GM12801 (cell line): ENCODE data around the gene PNMT.

Experiments used
- TF ChIP-seq, protein P1 (sequence below): IDR thresholded peaks from one replicate; pipeline ENCODE4 v1.5.1; 2011; ENCODE audit warnings: control low read depth; ENCODE audit not compliant: insufficient read length; ENCODE audit errors: extremely low read depth

The PNMT gene

DNA sequence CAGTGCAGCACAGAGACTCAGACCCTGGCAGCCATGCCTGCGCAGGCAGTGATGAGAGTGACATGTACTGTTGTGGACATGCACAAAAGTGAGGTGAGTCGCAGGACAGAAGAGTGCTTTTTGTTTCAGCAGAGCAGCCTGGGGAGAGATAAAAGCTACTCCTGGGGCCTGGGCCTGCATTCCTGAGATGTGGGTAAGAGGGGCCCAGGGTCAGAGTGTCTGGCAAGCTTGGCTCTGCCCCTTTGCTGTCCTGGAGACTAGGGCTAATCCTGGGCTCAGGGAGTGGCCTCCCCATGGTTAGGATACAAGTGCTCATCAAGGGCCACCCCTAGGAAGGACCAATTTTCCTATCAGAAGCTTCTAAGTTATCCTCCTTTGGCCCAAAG, 26.8 kb downstream of the PNMT start:
- TF ChIP-seq, protein P1, sequence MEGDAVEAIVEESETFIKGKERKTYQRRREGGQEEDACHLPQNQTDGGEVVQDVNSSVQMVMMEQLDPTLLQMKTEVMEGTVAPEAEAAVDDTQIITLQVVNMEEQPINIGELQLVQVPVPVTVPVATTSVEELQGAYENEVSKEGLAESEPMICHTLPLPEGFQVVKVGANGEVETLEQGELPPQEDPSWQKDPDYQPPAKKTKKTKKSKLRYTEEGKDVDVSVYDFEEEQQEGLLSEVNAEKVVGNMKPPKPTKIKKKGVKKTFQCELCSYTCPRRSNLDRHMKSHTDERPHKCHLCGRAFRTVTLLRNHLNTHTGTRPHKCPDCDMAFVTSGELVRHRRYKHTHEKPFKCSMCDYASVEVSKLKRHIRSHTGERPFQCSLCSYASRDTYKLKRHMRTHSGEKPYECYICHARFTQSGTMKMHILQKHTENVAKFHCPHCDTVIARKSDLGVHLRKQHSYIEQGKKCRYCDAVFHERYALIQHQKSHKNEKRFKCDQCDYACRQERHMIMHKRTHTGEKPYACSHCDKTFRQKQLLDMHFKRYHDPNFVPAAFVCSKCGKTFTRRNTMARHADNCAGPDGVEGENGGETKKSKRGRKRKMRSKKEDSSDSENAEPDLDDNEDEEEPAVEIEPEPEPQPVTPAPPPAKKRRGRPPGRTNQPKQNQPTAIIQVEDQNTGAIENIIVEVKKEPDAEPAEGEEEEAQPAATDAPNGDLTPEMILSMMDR = no peak

DNA sequence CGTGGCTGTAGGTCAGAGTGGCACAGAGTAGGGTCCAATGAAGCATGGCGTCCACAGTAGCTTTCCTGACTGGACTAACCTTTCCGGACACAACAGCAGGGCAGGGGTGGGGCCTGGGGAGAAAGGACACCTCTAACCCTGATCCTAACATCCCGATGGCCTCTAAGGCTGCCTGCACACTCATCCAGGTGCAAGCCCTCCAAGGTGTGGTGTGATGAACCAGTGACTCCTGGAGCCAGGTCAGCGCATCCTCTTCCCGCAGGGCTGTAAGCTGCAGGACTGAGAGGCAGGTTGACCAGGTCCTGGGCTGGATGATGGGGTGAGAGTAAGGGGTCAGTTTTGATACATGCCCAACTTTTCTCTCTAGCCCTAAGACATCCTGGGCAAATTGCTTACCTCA, 28.5 kb downstream of the PNMT start:
- TF ChIP-seq, protein P1 = no peak

DNA sequence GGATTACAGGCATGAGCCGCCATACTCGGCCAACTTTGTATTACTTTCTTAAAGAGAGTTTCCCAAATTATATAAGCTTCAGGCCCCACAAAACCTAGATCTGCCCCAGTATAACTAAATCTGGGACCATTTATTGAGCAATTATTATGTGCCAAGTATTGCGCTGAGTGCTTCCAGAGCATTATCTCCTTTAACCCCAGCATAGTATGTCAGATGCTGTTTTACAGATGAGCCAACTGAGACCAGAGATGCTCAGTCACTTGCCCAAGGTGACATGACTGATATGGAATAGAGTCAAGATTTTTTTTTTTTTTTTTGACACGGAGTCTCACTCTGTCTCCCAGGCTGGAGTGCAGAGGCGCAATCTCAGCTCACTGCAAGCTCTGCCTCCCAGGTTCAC, 29.7 kb downstream of the PNMT start:
- TF ChIP-seq, protein P1 = no peak

DNA sequence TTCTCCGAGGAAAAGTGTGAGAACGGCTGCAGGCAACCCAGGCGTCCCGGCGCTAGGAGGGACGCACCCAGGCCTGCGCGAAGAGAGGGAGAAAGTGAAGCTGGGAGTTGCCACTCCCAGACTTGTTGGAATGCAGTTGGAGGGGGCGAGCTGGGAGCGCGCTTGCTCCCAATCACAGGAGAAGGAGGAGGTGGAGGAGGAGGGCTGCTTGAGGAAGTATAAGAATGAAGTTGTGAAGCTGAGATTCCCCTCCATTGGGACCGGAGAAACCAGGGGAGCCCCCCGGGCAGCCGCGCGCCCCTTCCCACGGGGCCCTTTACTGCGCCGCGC, 31.5 kb downstream of the PNMT start, which contains the start of gene ERBB2:
ERBB2 (plus strand) TSS at position 247 of the 330 bp plus-strand sequence. CDS start 175 bp downstream, outside the sequence.
- TF ChIP-seq, protein P1 = no peak

DNA sequence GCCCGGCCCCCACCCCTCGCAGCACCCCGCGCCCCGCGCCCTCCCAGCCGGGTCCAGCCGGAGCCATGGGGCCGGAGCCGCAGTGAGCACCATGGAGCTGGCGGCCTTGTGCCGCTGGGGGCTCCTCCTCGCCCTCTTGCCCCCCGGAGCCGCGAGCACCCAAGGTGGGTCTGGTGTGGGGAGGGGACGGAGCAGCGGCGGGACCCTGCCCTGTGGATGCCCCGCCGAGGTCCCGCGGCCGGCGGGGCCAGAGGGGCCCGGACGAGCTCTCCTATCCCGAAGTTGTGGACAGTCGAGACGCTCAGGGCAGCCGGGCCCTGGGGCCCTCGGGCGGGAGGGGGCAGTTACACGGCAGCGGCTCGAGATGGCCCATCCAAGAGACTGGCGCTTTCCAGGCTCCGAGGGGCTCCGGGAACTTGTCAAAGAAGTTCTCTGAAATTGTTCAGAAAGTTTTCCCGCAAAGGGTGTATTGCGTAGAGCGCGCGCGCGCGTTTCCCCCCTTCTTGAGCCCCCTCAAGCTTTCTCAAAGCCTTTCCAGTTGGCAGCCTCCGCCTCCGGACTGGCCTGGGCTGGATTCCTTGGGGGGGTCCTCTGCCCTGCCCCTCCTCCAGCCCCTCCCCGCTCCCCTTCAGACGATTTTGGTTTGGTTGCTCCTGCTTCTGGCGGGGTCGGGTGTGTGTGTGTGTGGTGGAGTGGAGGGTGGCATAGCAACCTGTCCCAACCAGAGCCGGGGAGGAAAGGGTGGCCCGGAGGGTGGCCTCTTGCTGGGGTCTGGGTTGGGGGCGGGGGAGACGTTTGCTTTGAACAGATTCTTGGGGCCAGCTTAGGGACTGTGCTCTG, 32.1 kb downstream of the PNMT start:
- TF ChIP-seq, protein P1 = no peak

DNA sequence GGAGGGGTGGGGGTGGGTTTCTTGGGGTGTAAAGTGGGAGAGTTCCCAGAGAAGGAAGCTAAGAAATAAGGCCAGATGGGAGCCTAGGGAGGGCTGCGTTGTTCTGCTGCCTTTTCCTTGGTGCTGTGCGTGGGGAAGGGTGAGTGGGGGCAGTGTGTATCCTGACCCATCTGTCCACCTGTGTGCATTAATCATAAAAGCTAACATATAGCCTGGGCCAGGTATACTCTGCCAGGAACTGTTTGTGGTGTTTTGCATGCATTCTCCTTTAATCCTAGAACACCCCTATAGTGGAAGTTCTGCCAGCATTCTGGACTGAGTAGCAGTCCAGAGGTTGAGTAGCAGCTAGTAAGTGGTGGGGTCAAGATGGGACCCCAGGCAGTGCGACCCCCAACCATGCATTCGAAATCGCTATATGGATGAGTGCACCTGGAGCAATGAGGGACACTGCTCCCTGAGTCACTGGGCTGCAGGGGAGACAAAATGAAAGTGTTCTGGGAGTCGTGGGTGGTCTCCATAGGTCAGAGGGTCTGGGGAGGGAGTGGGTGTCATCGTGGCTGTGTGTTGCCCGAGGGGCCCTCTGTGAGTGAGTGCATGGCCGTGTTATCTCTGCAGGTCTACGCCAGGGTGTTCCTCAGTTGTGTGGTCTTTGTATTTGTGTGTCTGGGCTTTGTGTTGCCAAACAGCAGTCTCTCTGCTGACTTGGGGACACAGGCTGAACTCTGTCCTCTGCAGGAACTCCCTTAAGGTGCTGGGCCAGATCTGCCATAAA, 32.9 kb downstream of the PNMT start:
- TF ChIP-seq, protein P1 = no peak

DNA sequence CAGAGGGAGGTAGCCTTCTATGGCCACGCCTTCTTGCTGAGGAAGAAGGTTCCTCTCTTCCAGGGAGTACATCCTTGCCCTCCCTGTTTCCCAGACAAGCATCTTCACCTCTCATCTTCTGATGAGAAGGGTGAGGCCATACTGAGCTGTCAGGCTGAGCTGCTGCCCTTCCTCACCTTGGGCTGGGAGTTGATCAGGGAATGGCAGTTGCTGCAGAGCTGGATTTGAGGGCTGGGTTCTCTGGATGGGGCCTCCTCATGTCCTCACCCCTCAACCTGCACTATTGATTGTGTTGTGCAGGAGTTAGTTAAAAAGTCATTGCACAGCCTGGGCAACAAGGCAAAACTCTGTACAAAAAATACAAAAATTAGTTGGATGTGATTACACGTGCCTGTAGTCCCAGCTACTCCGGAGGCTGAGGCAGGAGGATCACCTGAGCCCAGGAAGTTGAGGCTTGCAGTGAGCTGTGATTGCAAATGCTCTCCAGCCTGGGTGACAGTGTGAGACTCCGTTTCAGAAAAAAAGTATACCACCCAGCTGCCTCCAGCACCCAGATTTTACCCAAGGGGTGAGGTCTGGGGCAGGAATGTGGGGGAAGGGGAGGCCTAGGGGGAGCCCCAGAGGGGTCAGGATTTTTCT, 33.6 kb downstream of the PNMT start:
- TF ChIP-seq, protein P1 = no peak
